PC-3 (cell line): ENCODE results near the gene MPZL3.

ENCODE experiments used
- CTCF ChIP-seq: fragments of 300-600 bp; sonication (generic); conservative IDR thresholded peaks from 2 replicates; pipeline ENCODE4 v1.5.1; 2017; ENCODE audit warnings: antibody characterized with exemption, low read depth, mild to moderate bottlenecking, low read length
- EZH2 ChIP-seq: fragments of 300-600 bp; sonication (generic); IDR thresholded peaks from one replicate; pipeline ENCODE4 v1.6.1; 2017; ENCODE audit warnings: antibody characterized with exemption, mild to moderate bottlenecking, low read length; ENCODE audit not compliant: unreplicated experiment

GRCh38 chr11:118260353-118260752 is 8.2 kb upstream of the MPZL3 start:
- TF ChIP-seq EZH2 (no peak), CTCF (no peak)
